AG04450 (cell line): ENCODE data around the gene TMCC2. TPM values are rescaled to one million over a fixed set of nuclear protein-coding genes. Genes with fewer than 3 reads are reported as not detected.

Source experiments
- CTCF ChIA-PET: fragments of 300-600, 350-600 bp; formaldehyde crosslinking; extraction: SDS; loops from one replicate; lab custom pipeline; 2022; ENCODE audit warnings: antibody characterized with exemption, inconsistent platforms; lab: Charles Lee
- POLR2A ChIA-PET: fragments of 350-600 bp; formaldehyde crosslinking; extraction: SDS; loops from one replicate; lab custom pipeline; 2021; ENCODE audit warnings: antibody characterized with exemption, inconsistent platforms; lab: Yijun Ruan, JAX
- DNase-seq: peaks from one replicate; pipeline ENCODE4 v3.0.0-alpha.2; 2011; ENCODE audit warnings: low read depth, low spot score
- H3K27ac ChIP-seq: one replicate; pipeline ENCODE4 v1.5.1; 2012; ENCODE audit warnings: low read depth, low read length, control low read depth
- H3K27me3 ChIP-seq: one replicate; pipeline ENCODE4 v1.6.0; 2012; ENCODE audit warnings: low read length; ENCODE audit not compliant: control insufficient read depth, insufficient read depth
- H3K4me3 ChIP-seq: 2 replicates; pipeline ENCODE4 v1.5.1; 2011; ENCODE audit warnings: mild to moderate bottlenecking, low read depth, low read length, control low read depth
- H3K9me3 ChIP-seq: 2 replicates; pipeline ENCODE4 v1.5.1; 2012; ENCODE audit warnings: low read length; ENCODE audit not compliant: control insufficient read depth, insufficient read depth
- polyA plus RNA-seq: library from polyadenylated mRNA; depleted of rRNA; stranded (reverse); fragments of >200 nt; gene quantifications from 2 replicates; pipeline ENCODE4 v1.2.3, GENCODE V29; 2011
- TF ChIP-seq, protein P1 (sequence below): IDR thresholded peaks from 2 replicates; pipeline ENCODE4 v1.5.1; 2011; ENCODE audit warnings: low read depth, low read length, control low read depth, inconsistent platforms

The TMCC2 gene
- polyA plus RNA-seq, 1 experiment = 2.3 TPM

DNA sequence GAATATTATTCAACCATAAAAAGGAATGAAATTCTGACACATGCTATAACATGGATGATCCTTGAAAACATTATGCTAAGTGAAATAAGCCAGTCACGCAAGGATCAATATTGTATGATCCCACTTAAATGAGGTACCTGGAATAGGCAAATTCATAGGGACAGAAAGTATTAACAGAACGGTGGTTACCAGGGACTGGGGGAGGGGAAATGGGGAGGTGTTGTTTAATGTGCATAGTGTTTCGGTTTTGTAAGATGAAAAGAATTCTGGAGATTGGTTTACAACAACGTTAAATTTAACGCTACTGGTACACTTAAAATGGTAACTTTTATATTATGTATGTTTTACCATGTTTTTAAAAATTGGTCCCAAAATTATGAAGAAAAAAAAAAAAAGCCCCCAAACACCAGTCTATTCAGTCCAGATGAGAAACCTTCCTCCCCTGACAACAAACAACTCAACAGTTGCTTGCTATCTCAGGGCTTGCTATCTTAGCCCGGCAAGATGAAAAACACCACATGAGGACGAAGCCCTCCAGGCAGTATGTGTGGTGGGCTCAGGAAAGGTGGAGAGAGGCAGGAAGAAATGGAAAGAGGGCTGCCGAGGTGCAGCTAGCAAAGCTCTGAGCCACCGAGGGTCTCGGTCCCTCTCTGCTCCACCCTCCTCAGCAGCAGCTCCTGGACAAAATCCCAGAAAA lies 85.3 kb downstream of the TMCC2 start:
- CTCF ChIA-PET = interaction anchor here (0.9 to 3.5 kb wide), 7 partner anchors 12 to 324 kb away, joined by 3 to 31 read pairs (median 6); no protein-coding TSS in a partner anchor
- H3K27ac ChIP-seq = peak overlapping the region; percentile 89
- H3K27me3 ChIP-seq = no peaks in the 10 kb centered on the region
- peak overlapping the region; percentile 36 for H3K4me3 ChIP-seq
- DNase-seq = no peak
- TF ChIP-seq, protein P1, sequence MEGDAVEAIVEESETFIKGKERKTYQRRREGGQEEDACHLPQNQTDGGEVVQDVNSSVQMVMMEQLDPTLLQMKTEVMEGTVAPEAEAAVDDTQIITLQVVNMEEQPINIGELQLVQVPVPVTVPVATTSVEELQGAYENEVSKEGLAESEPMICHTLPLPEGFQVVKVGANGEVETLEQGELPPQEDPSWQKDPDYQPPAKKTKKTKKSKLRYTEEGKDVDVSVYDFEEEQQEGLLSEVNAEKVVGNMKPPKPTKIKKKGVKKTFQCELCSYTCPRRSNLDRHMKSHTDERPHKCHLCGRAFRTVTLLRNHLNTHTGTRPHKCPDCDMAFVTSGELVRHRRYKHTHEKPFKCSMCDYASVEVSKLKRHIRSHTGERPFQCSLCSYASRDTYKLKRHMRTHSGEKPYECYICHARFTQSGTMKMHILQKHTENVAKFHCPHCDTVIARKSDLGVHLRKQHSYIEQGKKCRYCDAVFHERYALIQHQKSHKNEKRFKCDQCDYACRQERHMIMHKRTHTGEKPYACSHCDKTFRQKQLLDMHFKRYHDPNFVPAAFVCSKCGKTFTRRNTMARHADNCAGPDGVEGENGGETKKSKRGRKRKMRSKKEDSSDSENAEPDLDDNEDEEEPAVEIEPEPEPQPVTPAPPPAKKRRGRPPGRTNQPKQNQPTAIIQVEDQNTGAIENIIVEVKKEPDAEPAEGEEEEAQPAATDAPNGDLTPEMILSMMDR = no peak
- H3K9me3 ChIP-seq = no peaks in the 10 kb centered on the region; the same call in 1 of the 2 replicates
- POLR2A ChIA-PET = interaction anchor here (0.6 to 1.8 kb wide), 5 partner anchors 19 to 49 kb away, joined by 3 to 15 read pairs (median 8); no protein-coding TSS in a partner anchor

DNA sequence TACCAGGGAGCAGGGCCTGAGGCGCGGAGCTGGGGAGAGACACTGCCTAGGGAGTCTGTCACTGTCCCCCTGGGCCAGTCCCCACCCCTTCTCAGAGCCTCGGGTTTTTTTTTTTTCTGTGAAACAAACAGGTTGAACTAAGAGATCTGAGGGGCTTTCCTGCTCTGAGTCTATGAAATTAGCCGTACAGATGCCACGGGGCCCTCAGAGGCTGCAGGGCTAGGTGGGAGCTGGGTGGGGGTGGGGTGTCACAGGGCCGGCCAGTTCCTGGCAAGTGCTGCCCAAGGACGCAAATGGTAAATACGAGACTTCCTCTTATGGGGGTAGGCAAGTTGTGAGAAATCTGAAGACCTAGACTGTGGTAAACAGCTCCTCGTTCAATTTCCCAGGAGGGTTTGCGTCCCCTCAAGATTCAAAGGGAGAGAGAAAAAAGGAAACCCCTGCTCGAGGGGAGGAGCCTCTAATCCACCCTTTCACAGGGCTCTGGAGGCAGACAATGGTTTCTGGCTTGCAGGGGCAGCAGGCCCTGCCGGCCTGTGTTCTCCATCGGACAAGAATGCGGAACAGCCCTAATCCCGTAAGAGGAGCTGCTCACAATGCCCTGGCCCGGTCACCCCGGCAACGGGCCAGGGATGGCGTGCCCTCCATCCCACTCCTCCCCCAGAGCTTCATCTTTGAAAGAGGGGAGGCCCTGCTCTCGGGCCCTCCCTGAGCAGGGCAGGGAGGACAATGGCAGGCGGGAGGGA lies 86.0 kb downstream of the TMCC2 start:
- no peaks in the 10 kb centered on the region for H3K27me3 ChIP-seq
- CTCF ChIA-PET = interaction anchor here (0.6 to 3.3 kb wide), 6 partner anchors 11 to 325 kb away, joined by 3 to 31 read pairs (median 4); no protein-coding TSS in a partner anchor
- TF ChIP-seq, protein P1 = no peak
- DNase-seq = peak; percentile 66
- POLR2A ChIA-PET = interaction anchor here (0.6 to 1.8 kb wide), 10 partner anchors 10 to 60 kb away, joined by 3 to 15 read pairs (median 7); no protein-coding TSS in a partner anchor
- no peaks in the 10 kb centered on the region; the same call in 1 of the 2 replicates for H3K9me3 ChIP-seq
- peak overlapping the region; percentile 89 for H3K27ac ChIP-seq
- peak overlapping the region; percentile 36 for H3K4me3 ChIP-seq

DNA sequence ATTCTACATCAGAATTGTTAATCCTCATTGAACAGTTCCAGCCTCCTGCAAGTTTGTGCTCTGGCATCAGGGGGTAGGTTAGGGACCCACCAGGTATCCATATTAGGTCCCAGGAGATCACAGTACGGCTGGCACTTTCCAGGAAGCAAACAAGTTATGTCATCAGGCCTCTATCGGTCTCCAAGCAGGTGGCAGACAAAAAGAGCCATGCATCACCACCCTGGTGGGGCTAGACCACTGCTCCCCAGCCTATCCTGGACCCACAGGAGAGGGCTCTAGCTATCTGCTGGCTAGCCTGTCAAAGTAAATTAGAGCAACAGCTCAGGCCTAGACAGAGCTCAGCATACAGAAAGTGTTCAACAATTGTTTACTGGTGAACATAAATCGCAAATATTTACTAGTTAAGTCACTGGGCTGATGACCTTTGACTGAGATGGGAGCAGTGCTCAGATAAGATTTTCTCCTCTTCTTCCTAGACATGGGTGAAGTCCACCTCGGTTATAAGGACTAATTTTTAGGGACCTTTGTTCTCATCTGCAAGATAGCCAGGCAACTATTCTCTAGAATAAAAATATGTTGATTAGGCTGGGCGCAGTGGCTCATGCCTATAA lies 87.4 kb downstream of the TMCC2 start:
- no peak for DNase-seq
- ChIA-PET POLR2A (interaction anchor here (1.4 to 1.7 kb wide), 3 partner anchors 12 to 17 kb away, joined by 7 to 10 read pairs (median 7); no protein-coding TSS in a partner anchor), CTCF (interaction anchor here (1.0 to 3.3 kb wide), 2 partner anchors 10 to 20 kb away, joined by 4 to 31 read pairs; no protein-coding TSS in a partner anchor)
- Histone ChIP-seq H3K9me3 (no peaks in the 10 kb centered on the region; the same call in 1 of the 2 replicates), H3K27me3 (no peaks in the 10 kb centered on the region), H3K4me3 (no peak overlapping the region), H3K27ac (peak overlapping the region; percentile 57)
- TF ChIP-seq, protein P1 = no peak

DNA sequence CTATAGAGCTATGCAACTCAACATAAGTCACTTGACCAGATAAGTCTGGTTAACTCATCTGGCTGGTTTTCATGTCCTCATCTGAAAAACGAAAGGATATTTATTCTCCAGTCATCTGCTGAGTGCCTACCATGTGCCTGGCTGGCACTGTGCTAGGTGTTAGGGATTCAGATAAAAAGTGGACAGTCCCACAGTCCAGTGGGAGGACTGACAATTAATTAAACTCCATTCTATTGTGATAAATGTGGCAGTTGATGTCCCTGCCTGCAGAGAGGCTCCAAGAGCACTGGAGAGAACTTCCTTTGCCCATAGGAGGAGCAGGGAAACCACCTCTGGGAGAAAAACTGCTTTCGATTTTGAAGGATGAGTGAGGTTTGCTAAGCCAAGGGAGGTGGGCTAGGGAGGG lies 88.4 kb downstream of the TMCC2 start:
- no peak for DNase-seq
- ChIA-PET CTCF (interaction anchor here (3.3 to 14.1 kb wide), 2 partner anchors 9 to 42 kb away, joined by 31 to 603 read pairs; no protein-coding TSS in a partner anchor), POLR2A (interaction anchor here (1.8 kb wide), 1 partner anchor 15 kb away, joined by 10 read pairs; no protein-coding TSS in a partner anchor)

More for the DNA sequence above, 88.4 kb downstream of the TMCC2 start:
- H3K4me3 ChIP-seq = no peak overlapping the region
- H3K9me3 ChIP-seq = peaks cover 3% of the 10 kb centered on the region; the same call in 1 of the 2 replicates
- H3K27ac ChIP-seq = peak overlapping the region; percentile 11
- TF ChIP-seq, protein P1 = no peak
- no peaks in the 10 kb centered on the region for H3K27me3 ChIP-seq
